KMS-11 (cell line): ENCODE results near the gene LDB3.

Source experiments
- H2AFZ ChIP-seq: fragments of 200-600 bp; sonication (generic); 2 replicates; pipeline ENCODE4 v1.6.1; 2016; ENCODE audit warnings: antibody characterized with exemption, mixed run types, low read depth
- H3K27ac ChIP-seq: fragments of 200-600 bp; sonication (generic); 2 replicates; pipeline ENCODE4 v1.6.1; 2016; ENCODE audit warnings: mild to moderate bottlenecking, mixed run types
- H3K27me3 ChIP-seq: fragments of 200-600 bp; sonication (generic); 2 replicates; pipeline ENCODE4 v1.6.1; 2017; ENCODE audit warnings: mild to moderate bottlenecking, low read depth, mixed run types, moderate library complexity; ENCODE audit not compliant: insufficient read depth
- H3K36me3 ChIP-seq: fragments of 200-600 bp; sonication (generic); 2 replicates; pipeline ENCODE4 v1.6.1; 2017; ENCODE audit warnings: mild to moderate bottlenecking, mixed run types; ENCODE audit not compliant: insufficient read depth
- H3K4me1 ChIP-seq: fragments of 200-600 bp; sonication (generic); 2 replicates; pipeline ENCODE4 v1.6.1; 2016; ENCODE audit warnings: mild to moderate bottlenecking, low read depth, mixed run types; ENCODE audit not compliant: poor library complexity, severe bottlenecking
- H3K4me2 ChIP-seq: fragments of 200-600 bp; sonication (generic); 2 replicates; pipeline ENCODE4 v1.7.0; 2016; ENCODE audit warnings: mild to moderate bottlenecking, mixed run types
- H3K4me3 ChIP-seq: fragments of 200-600 bp; sonication (generic); IDR thresholded peaks from 2 replicates; pipeline ENCODE4 v1.6.1; 2017; ENCODE audit warnings: low read depth, low read length, mixed read lengths; ENCODE audit not compliant: insufficient read depth
- H3K79me2 ChIP-seq: fragments of 200-600 bp; sonication (generic); 2 replicates; pipeline ENCODE4 v1.6.1; 2016; ENCODE audit warnings: low read depth, mixed run types; ENCODE audit not compliant: insufficient read depth
- H3K9ac ChIP-seq: fragments of 200-600 bp; sonication (generic); 2 replicates; pipeline ENCODE4 v1.6.1; 2016; ENCODE audit warnings: mild to moderate bottlenecking, mixed run types
- H4K20me1 ChIP-seq: fragments of 200-600 bp; sonication (generic); 2 replicates; pipeline ENCODE4 v1.6.1; 2016; ENCODE audit warnings: mild to moderate bottlenecking, mixed run types; ENCODE audit not compliant: insufficient read depth
- TF ChIP-seq, protein P1 (sequence below): fragments of 200-600 bp; sonication (generic); conservative IDR thresholded peaks from 2 replicates; pipeline ENCODE4 v1.6.1; 2017; ENCODE audit warnings: low read depth, mild to moderate bottlenecking, antibody characterized with exemption, low read length, moderate library complexity, mixed read lengths

Gene LDB3

GRCh38 chr10:86755740-86756510, 87.6 kb downstream of the LDB3 start:
- no peaks in the 10 kb centered on the region for H3K27me3 ChIP-seq
- TF ChIP-seq, protein P1, sequence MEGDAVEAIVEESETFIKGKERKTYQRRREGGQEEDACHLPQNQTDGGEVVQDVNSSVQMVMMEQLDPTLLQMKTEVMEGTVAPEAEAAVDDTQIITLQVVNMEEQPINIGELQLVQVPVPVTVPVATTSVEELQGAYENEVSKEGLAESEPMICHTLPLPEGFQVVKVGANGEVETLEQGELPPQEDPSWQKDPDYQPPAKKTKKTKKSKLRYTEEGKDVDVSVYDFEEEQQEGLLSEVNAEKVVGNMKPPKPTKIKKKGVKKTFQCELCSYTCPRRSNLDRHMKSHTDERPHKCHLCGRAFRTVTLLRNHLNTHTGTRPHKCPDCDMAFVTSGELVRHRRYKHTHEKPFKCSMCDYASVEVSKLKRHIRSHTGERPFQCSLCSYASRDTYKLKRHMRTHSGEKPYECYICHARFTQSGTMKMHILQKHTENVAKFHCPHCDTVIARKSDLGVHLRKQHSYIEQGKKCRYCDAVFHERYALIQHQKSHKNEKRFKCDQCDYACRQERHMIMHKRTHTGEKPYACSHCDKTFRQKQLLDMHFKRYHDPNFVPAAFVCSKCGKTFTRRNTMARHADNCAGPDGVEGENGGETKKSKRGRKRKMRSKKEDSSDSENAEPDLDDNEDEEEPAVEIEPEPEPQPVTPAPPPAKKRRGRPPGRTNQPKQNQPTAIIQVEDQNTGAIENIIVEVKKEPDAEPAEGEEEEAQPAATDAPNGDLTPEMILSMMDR, result no peak

GRCh38 chr10:86756511-86757112, 88.3 kb downstream of the LDB3 start, which contains the start of gene BMPR1A:
BMPR1A (plus strand) TSS chr10:86756619; CDS start chr10:86876019, 119,400 bp downstream.
- peak within 1 kb of the TSS; percentile 86 for H2AFZ ChIP-seq
- no peak within 1 kb of the TSS for H3K27ac ChIP-seq
- no peaks in the 10 kb centered on the region for H3K36me3 ChIP-seq
- no peaks in the 10 kb centered on the region for H3K27me3 ChIP-seq
- H3K4me1 ChIP-seq, result peaks cover 19% of the 10 kb centered on the region
- H3K79me2 ChIP-seq, result no peaks in the 10 kb centered on the region; the same call in 1 of the 2 replicates
- peak within 1 kb of the TSS; percentile 75 for H3K9ac ChIP-seq
- H3K4me3 ChIP-seq, result no peak within 1 kb of the TSS
- peak within 1 kb of the TSS; percentile 79 for H3K4me2 ChIP-seq
- H4K20me1 ChIP-seq, result no peaks in the 10 kb centered on the region
- TF ChIP-seq, protein P1, result no peak

More at GRCh38 chr10:86755740-86756510, 87.6 kb downstream of the LDB3 start:
- Histone ChIP-seq H3K4me3 (no peak overlapping the region), H3K4me2 (peak overlapping the region; percentile 69), H4K20me1 (no peaks in the 10 kb centered on the region), H2AFZ (peak overlapping the region; percentile 86), H3K4me1 (peaks cover 19% of the 10 kb centered on the region), H3K79me2 (no peaks in the 10 kb centered on the region; the same call in 1 of the 2 replicates), H3K9ac (peak overlapping the region; percentile 75), H3K36me3 (no peaks in the 10 kb centered on the region), H3K27ac (no peak overlapping the region)

GRCh38 chr10:86757113-86757972, 89.0 kb downstream of the LDB3 start:
- Histone ChIP-seq H3K9ac (peak overlapping the region; percentile 48; the same call in 1 of the 2 replicates), H3K4me1 (peaks cover 19% of the 10 kb centered on the region), H4K20me1 (no peaks in the 10 kb centered on the region), H3K4me2 (peak overlapping the region; percentile 79), H2AFZ (peak overlapping the region; percentile 42; the same call in 1 of the 2 replicates), H3K4me3 (no peak overlapping the region), H3K79me2 (peaks cover 4% of the 10 kb centered on the region; the same call in 1 of the 2 replicates), H3K36me3 (no peaks in the 10 kb centered on the region), H3K27ac (no peak overlapping the region), H3K27me3 (no peaks in the 10 kb centered on the region)
- TF ChIP-seq, protein P1, result no peak

DNA sequence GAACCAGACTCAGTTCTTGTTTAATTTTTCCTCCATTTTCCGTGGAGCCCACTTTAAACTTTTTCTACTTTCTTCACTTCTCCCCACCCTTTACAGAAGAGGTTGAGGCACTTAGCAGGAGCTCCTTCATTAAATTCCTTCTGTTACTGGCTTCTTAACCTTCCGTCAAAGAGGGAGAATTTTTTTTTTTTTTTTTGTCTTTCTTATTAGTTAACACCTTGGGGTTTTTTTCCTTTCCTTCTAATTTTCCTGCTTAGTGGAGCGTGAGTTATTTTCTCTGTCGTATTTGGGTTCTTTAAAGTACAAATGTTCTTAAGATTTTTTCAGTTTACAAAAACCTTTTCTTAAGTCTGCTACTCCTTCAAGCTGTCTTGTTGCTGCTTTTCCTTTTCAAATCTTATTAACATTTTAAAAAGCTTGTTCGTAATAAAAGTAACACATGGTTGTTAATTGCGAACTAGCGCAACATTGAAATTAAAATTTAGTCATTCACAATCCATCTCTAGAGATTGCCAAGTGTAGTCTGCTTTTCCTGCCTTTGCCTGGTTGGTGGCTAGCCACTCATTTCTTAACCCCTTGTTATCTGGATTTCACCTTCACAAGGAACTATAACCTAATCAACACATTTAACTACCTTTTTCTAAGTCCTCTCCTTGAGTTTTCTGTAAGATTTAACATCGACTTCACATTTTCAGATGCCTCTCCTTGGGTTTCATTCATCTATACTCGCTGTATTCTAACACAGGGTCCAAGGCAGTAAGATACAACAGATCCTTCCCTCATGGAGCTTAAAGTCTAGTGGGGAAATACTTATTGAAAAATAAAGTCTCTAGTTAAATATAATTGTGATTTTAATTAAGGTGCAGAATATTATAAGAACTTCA, 90.1 kb downstream of the LDB3 start:
- peaks cover 9% of the 10 kb centered on the region for H3K4me1 ChIP-seq

More for the DNA sequence above, 90.1 kb downstream of the LDB3 start:
- H3K4me3 ChIP-seq, result no peak overlapping the region
- H4K20me1 ChIP-seq, result no peaks in the 10 kb centered on the region
- TF ChIP-seq, protein P1, result no peak
- H3K27me3 ChIP-seq, result no peaks in the 10 kb centered on the region
- peaks cover 4% of the 10 kb centered on the region; the same call in 1 of the 2 replicates for H3K79me2 ChIP-seq
- no peaks in the 10 kb centered on the region for H3K36me3 ChIP-seq
- no peak overlapping the region for H3K9ac ChIP-seq
- no peak overlapping the region for H3K27ac ChIP-seq
- H2AFZ ChIP-seq, result no peak overlapping the region
- no peak overlapping the region for H3K4me2 ChIP-seq
